SK-N-SH (cell line): Measurements from ENCODE around the gene TIE1. TPM values are rescaled to one million over a fixed set of nuclear protein-coding genes. Genes with fewer than 3 reads are reported as not detected.

ENCODE experiments used
- CTCF ChIA-PET: fragments of 300-600, 350-600 bp; formaldehyde crosslinking; extraction: SDS; loops from one replicate; lab custom pipeline; 2021; lab: Yijun Ruan, JAX
- POLR2A ChIA-PET: fragments of 350-600 bp; sonication (Branson Sonifier 250); formaldehyde crosslinking; extraction: SDS; loops from one replicate; lab custom pipeline; 2020; ENCODE audit warnings: antibody characterized with exemption, inconsistent platforms; lab: Yijun Ruan, JAX
- DNase-seq: peaks from one replicate; pipeline ENCODE4 v3.0.0; 2012
- H2AFZ ChIP-seq: fragments of 200-600 bp; sonication (generic); 2 replicates; pipeline ENCODE4 v1.8.1; 2016; ENCODE audit warnings: antibody characterized with exemption, mild to moderate bottlenecking, low read depth
- H3F3A ChIP-seq: fragments of 200-600 bp; sonication (generic); replicated peaks from 2 replicates; pipeline ENCODE3; 2016; ENCODE audit warnings: antibody characterized with exemption, mild to moderate bottlenecking; ENCODE audit not compliant: insufficient read depth
- H3K27ac ChIP-seq, 2 experiments: fragments of 200-500 bp in 1 of 2; fragments of 200-600 bp in 1 of 2; sonication (Bioruptor generic) in 1 of 2; sonication (generic), shearing (Covaris generic) in 1 of 2; 2 replicates each; pipeline versions ENCODE4 v1.5.1 to v1.6.1; 2014 to 2016; ENCODE audit warnings: low read depth in 2 of 2, inconsistent platforms in 1 of 2, low read length in 1 of 2, mild to moderate bottlenecking in 1 of 2, mixed read lengths in 1 of 2
- H3K27me3 ChIP-seq: fragments of 200-600 bp; sonication (generic), shearing (Covaris generic); 2 replicates; pipeline ENCODE4 v1.6.1; 2016; ENCODE audit warnings: mixed run types; ENCODE audit not compliant: insufficient read depth
- H3K36me3 ChIP-seq, 2 experiments: fragments of 200-500 bp in 1 of 2; fragments of 200-600 bp in 1 of 2; sonication (Bioruptor generic) in 1 of 2; sonication (generic) in 1 of 2; replicated peaks in 1 of 2; 2 replicates each; pipeline versions ENCODE3 to v1.5.1; 2014 to 2016; ENCODE audit warnings: low read length in 1 of 2, mild to moderate bottlenecking in 1 of 2; ENCODE audit not compliant: insufficient read depth in 2 of 2, control insufficient read depth in 1 of 2
- H3K4me1 ChIP-seq, 2 experiments: fragments of 200-500 bp in 1 of 2; fragments of 200-600 bp in 1 of 2; sonication (Bioruptor generic) in 1 of 2; sonication (generic), shearing (Covaris generic) in 1 of 2; 2 replicates each; pipeline versions ENCODE4 v1.5.1 to v1.6.1; 2014 to 2016; ENCODE audit warnings: low read depth in 1 of 2, low read length in 1 of 2, mixed run types in 1 of 2; ENCODE audit not compliant: insufficient read depth in 2 of 2, control insufficient read depth in 1 of 2
- H3K4me2 ChIP-seq: fragments of 200-600 bp; sonication (generic), shearing (Covaris generic); 2 replicates; pipeline ENCODE4 v1.6.1; 2017; ENCODE audit warnings: mixed run types
- H3K4me3 ChIP-seq, 2 experiments: fragments of 200-500 bp in 1 of 2; fragments of 200-600 bp in 1 of 2; sonication (Bioruptor generic) in 1 of 2; sonication (generic), shearing (Covaris generic) in 1 of 2; 2 replicates each; pipeline versions ENCODE4 v1.5.1 to v1.8.1; 2014 to 2016; ENCODE audit warnings: low read depth in 2 of 2, inconsistent platforms in 1 of 2, low read length in 1 of 2, mild to moderate bottlenecking in 1 of 2, mixed read lengths in 1 of 2, moderate library complexity in 1 of 2
- H3K79me2 ChIP-seq: fragments of 200-600 bp; sonication (generic); 2 replicates; pipeline ENCODE4 v1.8.1; 2017; ENCODE audit warnings: mild to moderate bottlenecking; ENCODE audit not compliant: insufficient read depth
- H3K9ac ChIP-seq: fragments of 200-600 bp; sonication (generic); 2 replicates; pipeline ENCODE4 v1.6.1; 2017; ENCODE audit warnings: mixed run types
- H3K9me2 ChIP-seq: fragments of 200-600 bp; sonication (generic); 2 replicates; pipeline ENCODE4 v1.6.1; 2017; ENCODE audit warnings: mixed run types
- H3K9me3 ChIP-seq: fragments of 200-600 bp; sonication (generic); 2 replicates; pipeline ENCODE4 v1.6.1; 2017; ENCODE audit warnings: mixed run types, mild to moderate bottlenecking, moderate library complexity
- H4K20me1 ChIP-seq: fragments of 200-600 bp; sonication (generic); 2 replicates; pipeline ENCODE4 v1.6.1; 2017; ENCODE audit warnings: mild to moderate bottlenecking, mixed run types; ENCODE audit not compliant: insufficient read depth
- ELF1 ChIP-seq: IDR thresholded peaks from 2 replicates; pipeline ENCODE4 v1.4.0; 2012
- FOSL2 ChIP-seq: IDR thresholded peaks from 2 replicates; pipeline ENCODE4 v1.4.0; 2012; ENCODE audit warnings: low read depth, mild to moderate bottlenecking, moderate library complexity, borderline replicate concordance
- FOXM1 ChIP-seq: IDR thresholded peaks from 2 replicates; pipeline ENCODE4 v1.4.0; 2012; ENCODE audit warnings: low read depth, mild to moderate bottlenecking
- GATA2 ChIP-seq: sonication (generic); formaldehyde crosslinking; IDR thresholded peaks from 2 replicates; pipeline ENCODE4 v1.5.0; 2020; ENCODE audit warnings: mild to moderate bottlenecking, missing genetic modification reagents
- MEF2A ChIP-seq: IDR thresholded peaks from 2 replicates; pipeline ENCODE4 v1.4.0; 2012; ENCODE audit warnings: low read depth, borderline replicate concordance
- NRF1 ChIP-seq: IDR thresholded peaks from 2 replicates; pipeline ENCODE4 v1.6.1; 2012; ENCODE audit warnings: low read depth, mild to moderate bottlenecking, low read length
- RFX5 ChIP-seq: IDR thresholded peaks from 2 replicates; pipeline ENCODE4 v1.6.1; 2012; ENCODE audit warnings: mild to moderate bottlenecking, improper control_type of control experiment, low read length
- RXRA ChIP-seq: IDR thresholded peaks from 2 replicates; pipeline ENCODE4 v1.4.0; 2012; ENCODE audit warnings: low read depth, mild to moderate bottlenecking, borderline replicate concordance
- SIN3A ChIP-seq: IDR thresholded peaks from 2 replicates; pipeline ENCODE4 v1.6.1; 2012; ENCODE audit warnings: low read depth, mild to moderate bottlenecking, low read length, moderate library complexity, borderline replicate concordance
- SMC3 ChIP-seq: IDR thresholded peaks from 2 replicates; pipeline ENCODE4 v1.6.1; 2012; ENCODE audit warnings: low read depth, low read length, improper control_type of control experiment
- TAF1 ChIP-seq: IDR thresholded peaks from 2 replicates; pipeline ENCODE4 v1.6.1; 2012; ENCODE audit warnings: low read depth, mild to moderate bottlenecking, low read length, moderate library complexity, borderline replicate concordance
- TCF12 ChIP-seq: IDR thresholded peaks from 2 replicates; pipeline ENCODE4 v1.4.0; 2012
- YY1 ChIP-seq: IDR thresholded peaks from 2 replicates; pipeline ENCODE4 v1.4.0; 2012; ENCODE audit warnings: low read depth, mild to moderate bottlenecking
- WGBS: methylation state at CpG from one replicate; pipeline ENCODE4 v1.1.6; 2017; ENCODE audit warnings: low lambda C conversion rate; 5-methylcytosine and 5-hydroxymethylcytosine counted together
- polyA plus RNA-seq, 3 experiments: library from polyadenylated mRNA; depleted of rRNA; stranded (reverse); fragments of >200 nt; gene quantifications; 2 replicates each; pipeline ENCODE4 v1.2.3, GENCODE V29; 2012
- TF ChIP-seq, protein P1 (sequence below): fragments of 200-600 bp; sonication (generic); IDR thresholded peaks from 2 replicates; pipeline ENCODE4 v1.6.1; 2017; ENCODE audit warnings: antibody characterized with exemption, mild to moderate bottlenecking, moderate library complexity
- TF ChIP-seq, protein P2 (sequence below): IDR thresholded peaks from 2 replicates; pipeline ENCODE4 v1.4.0; 2012; ENCODE audit warnings: low read depth, borderline replicate concordance
- TF ChIP-seq, protein P3 (sequence below): IDR thresholded peaks from 2 replicates; pipeline ENCODE4; 2012
- TF ChIP-seq, protein P4 (sequence below): fragments of 150-350 bp; IDR thresholded peaks from 2 replicates; pipeline ENCODE4 v1.6.1; 2017; ENCODE audit warnings: antibody characterized with exemption, low read length, low read depth, borderline replicate concordance
- TF ChIP-seq, protein P5 (sequence below): IDR thresholded peaks from 2 replicates; pipeline ENCODE4 v1.4.0; 2012; ENCODE audit warnings: low read depth

TIE1 gene
- polyA plus RNA-seq, 1 of the 3 experiments (the other 2 are of a cell fraction) = 1.6 TPM

DNA sequence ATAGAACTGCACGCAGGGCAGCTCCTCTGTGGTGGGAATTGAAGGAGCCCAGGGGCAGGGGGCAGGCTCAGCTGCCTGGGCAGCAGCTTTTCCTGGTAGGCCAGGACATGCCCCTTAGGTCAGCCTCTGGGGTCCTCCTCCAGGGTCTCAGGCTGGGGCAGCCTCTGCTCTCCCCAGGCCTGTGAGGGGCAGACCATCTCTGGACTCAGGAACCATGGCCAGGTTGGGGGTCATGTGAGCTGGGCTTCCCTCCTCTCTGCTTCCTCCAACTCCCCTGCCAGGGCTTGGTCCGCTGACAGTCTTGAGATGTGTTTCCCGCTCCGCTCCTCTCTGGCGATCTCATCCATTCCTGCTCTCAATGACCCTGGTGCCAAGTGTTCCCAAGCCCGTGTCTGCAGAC, 21.1 kb upstream of the TIE1 start:
- H3K36me3 ChIP-seq = no peaks in the 10 kb centered on the region
- H3F3A ChIP-seq = no peaks in the 10 kb centered on the region
- no peaks in the 10 kb centered on the region for H3K9me2 ChIP-seq
- H3K4me1 ChIP-seq = no peaks in the 10 kb centered on the region
- TF ChIP-seq SMC3 (no peak), GATA2 (CRISPR knock-in tag) (no peak), RXRA (no peak), SIN3A (no peak), FOXM1 (no peak), ELF1 (no peak), TAF1 (no peak), MEF2A (no peak)
- TF ChIP-seq, protein P1, sequence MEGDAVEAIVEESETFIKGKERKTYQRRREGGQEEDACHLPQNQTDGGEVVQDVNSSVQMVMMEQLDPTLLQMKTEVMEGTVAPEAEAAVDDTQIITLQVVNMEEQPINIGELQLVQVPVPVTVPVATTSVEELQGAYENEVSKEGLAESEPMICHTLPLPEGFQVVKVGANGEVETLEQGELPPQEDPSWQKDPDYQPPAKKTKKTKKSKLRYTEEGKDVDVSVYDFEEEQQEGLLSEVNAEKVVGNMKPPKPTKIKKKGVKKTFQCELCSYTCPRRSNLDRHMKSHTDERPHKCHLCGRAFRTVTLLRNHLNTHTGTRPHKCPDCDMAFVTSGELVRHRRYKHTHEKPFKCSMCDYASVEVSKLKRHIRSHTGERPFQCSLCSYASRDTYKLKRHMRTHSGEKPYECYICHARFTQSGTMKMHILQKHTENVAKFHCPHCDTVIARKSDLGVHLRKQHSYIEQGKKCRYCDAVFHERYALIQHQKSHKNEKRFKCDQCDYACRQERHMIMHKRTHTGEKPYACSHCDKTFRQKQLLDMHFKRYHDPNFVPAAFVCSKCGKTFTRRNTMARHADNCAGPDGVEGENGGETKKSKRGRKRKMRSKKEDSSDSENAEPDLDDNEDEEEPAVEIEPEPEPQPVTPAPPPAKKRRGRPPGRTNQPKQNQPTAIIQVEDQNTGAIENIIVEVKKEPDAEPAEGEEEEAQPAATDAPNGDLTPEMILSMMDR = no peak
- TF ChIP-seq, protein P2, sequence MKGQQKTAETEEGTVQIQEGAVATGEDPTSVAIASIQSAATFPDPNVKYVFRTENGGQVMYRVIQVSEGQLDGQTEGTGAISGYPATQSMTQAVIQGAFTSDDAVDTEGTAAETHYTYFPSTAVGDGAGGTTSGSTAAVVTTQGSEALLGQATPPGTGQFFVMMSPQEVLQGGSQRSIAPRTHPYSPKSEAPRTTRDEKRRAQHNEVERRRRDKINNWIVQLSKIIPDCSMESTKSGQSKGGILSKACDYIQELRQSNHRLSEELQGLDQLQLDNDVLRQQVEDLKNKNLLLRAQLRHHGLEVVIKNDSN = no peak
- TF ChIP-seq, protein P3, sequence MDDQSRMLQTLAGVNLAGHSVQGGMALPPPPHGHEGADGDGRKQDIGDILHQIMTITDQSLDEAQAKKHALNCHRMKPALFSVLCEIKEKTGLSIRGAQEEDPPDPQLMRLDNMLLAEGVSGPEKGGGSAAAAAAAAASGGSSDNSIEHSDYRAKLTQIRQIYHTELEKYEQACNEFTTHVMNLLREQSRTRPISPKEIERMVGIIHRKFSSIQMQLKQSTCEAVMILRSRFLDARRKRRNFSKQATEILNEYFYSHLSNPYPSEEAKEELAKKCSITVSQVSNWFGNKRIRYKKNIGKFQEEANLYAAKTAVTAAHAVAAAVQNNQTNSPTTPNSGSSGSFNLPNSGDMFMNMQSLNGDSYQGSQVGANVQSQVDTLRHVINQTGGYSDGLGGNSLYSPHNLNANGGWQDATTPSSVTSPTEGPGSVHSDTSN = no peak
- TF ChIP-seq, all 33 proteins: peak for 0
- no peak overlapping the region for H3K9ac ChIP-seq
- no peaks in the 10 kb centered on the region for H3K9me3 ChIP-seq
- no peaks in the 10 kb centered on the region for H3K79me2 ChIP-seq
- peaks cover 11% of the 10 kb centered on the region; the same call in 1 of the 2 replicates for H3K27me3 ChIP-seq
- no peaks in the 10 kb centered on the region for H4K20me1 ChIP-seq
- H2AFZ ChIP-seq = no peak overlapping the region
- CTCF ChIA-PET = no interaction called here
- WGBS = 73% methylated on average over 5 of the region's 6 CpGs
- POLR2A ChIA-PET = interaction anchor here (0.6 kb wide), 1 partner anchor 119 kb away, joined by 4 read pairs; no protein-coding TSS in a partner anchor
- DNase-seq = no peak
- H3K27ac ChIP-seq = no peak overlapping the region
- no peak overlapping the region for H3K4me3 ChIP-seq
- H3K4me2 ChIP-seq = no peak overlapping the region

DNA sequence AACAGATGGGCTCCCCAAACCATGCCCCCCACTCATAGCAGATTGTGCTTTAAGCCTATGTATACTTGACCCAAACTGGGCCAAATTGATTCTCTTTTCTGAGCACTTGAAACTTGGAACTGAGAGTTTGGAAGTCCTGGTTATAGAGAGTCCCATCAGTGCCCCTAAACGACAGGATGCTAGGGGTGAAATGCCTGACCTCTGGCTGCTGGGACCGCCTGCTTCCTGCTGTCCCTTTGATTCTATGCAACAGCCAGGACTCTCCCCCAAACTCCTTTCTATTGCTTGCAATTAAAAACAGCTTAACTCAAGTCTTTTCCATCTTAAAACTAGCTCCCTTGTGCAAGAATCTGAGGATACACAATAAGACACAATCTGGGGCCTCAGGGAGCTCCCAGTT, 20.1 kb upstream of the TIE1 start:
- no peak overlapping the region for H2AFZ ChIP-seq
- CTCF ChIA-PET = interaction anchor here (0.7 to 1.4 kb wide), 2 partner anchors 14 to 54 kb away, joined by 3 to 5 read pairs; no protein-coding TSS in a partner anchor
- no peaks in the 10 kb centered on the region for H3K4me1 ChIP-seq
- H3K36me3 ChIP-seq = no peaks in the 10 kb centered on the region
- no peak overlapping the region for H3K4me3 ChIP-seq
- TF ChIP-seq NRF1 (no peak), YY1 (no peak), GATA2 (CRISPR knock-in tag) (no peak), MEF2A (no peak), TCF12 (no peak), RFX5 (no peak), FOXM1 (no peak), ELF1 (no peak), FOSL2 (no peak)
- TF ChIP-seq, protein P4, sequence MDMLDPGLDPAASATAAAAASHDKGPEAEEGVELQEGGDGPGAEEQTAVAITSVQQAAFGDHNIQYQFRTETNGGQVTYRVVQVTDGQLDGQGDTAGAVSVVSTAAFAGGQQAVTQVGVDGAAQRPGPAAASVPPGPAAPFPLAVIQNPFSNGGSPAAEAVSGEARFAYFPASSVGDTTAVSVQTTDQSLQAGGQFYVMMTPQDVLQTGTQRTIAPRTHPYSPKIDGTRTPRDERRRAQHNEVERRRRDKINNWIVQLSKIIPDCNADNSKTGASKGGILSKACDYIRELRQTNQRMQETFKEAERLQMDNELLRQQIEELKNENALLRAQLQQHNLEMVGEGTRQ = no peak
- TF ChIP-seq, protein P3 = no peak
- TF ChIP-seq, protein P5, sequence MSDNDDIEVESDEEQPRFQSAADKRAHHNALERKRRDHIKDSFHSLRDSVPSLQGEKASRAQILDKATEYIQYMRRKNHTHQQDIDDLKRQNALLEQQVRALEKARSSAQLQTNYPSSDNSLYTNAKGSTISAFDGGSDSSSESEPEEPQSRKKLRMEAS = no peak
- TF ChIP-seq, protein P1 = no peak
- TF ChIP-seq, all 33 proteins: peak for 0
- no peaks in the 10 kb centered on the region for H3K9me2 ChIP-seq
- no peak overlapping the region for H3K4me2 ChIP-seq
- no peaks in the 10 kb centered on the region for H3K9me3 ChIP-seq
- H4K20me1 ChIP-seq = no peaks in the 10 kb centered on the region
- peaks cover 11% of the 10 kb centered on the region; the same call in 1 of the 2 replicates for H3K27me3 ChIP-seq
- WGBS = 33% methylated on average over 2 of the region's 2 CpGs
- H3F3A ChIP-seq = no peaks in the 10 kb centered on the region
- POLR2A ChIA-PET = no interaction called here
- H3K79me2 ChIP-seq = no peaks in the 10 kb centered on the region
- no peak overlapping the region for H3K9ac ChIP-seq
- H3K27ac ChIP-seq = no peak overlapping the region
- DNase-seq = no peak
